HG03575 (cell line): Measurements from ENCODE around the gene ZCCHC12.

Experiments used
- ATAC-seq: cut with Tn5 transposase; IDR thresholded peaks from one replicate; pipeline ENCODE4 v1.9.1; 2021; ENCODE audit not compliant: unreplicated experiment, insufficient number of reproducible peaks, low FRiP score; ENCODE audit errors: extremely low read depth

The ZCCHC12 gene

GRCh38 chrX:118864063-118864635 is 40.5 kb downstream of the ZCCHC12 start:
- ATAC-seq = no peak

DNA sequence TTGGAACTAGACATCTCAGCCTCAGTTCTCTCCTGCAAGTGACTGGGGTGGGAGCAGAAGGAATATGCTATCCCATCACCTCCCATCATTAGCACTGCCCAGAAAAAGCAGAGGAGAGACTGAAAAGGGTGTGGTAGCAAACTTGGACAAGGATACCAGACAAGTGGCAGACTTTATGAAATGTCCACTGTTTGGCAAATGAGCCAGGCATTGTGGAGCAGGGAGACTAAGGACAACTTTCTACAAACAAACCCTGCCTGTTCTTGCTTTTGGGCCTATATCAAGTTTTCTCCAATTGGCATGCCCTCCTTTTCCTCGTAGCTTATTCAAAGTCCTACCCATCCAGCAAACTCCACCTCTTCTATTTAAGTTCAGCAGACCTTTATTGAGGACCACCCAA is 41.6 kb downstream of the ZCCHC12 start:
- ATAC-seq = no peak

DNA sequence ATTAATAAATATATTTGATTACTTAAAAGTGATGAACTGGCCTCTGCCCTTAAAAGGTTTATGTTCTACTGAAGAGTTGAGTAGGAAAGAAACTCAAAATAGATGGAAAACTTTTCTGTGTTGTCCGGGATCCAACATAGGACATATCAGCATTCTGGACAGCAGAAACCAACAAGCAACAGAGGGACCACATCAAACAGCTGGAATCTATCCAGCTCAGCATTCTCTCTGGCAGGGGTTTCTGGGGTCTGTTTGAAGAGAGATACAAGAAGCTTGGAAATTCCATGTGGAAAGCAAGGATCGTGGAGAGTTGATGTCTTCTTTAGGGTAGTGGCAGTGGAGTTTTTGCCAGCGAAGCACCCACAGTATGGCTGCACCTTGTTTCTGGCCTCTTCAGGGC is 43.6 kb downstream of the ZCCHC12 start:
- ATAC-seq = no peak

DNA sequence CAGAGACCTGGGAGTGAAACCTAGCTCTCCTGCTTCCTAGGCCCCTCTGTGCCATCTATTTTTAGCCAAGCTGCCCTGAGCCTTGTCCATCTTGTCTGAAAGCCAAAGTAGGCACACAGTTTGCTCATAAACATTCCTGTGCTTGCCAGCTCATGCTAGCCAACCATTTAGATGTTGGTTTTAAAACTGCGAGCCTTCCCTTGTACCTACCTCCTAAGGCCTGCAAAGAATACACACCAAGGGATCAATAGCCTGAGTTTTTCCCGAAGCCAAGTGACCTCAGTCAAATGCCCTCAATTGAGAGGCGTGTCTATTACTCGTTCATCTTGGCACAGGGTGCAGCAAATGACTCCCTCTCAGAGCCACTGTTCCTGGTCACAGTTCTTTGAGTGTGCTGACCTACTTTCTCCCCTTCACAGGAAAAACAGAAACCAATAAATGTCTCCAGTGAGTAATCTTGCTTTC is 48.5 kb downstream of the ZCCHC12 start:
- no peak for ATAC-seq
